ENCODE data around the gene SNN.

The SNN gene

DNA sequence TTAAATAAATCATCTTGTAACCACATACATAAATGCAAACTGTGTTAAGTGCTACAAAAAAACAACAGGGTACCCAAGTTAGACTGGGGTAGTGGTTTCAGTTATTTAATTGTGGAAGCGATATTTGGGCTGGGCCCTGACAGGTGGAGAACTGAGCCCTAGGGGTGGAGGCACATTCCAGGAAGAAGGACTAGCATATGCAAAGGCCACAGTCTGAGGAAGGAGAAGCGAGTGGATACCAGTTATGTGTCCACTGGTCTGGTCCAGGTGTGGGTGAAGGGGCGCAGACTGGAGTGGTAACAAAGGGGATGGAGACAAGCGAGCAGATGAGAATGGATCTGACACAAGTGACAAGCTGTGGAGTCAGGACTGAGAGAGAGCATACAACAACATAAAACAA lies 51.5 kb downstream of the SNN start:
- Histone ChIP-seq H3F3A (ENCODE audit: insufficient read depth, low read length) (no peaks in the 10 kb centered on the region), H3K9me2 (ENCODE audit: low read depth, low read length) (no peaks in the 10 kb centered on the region), H3K4me1 (ENCODE audit: insufficient read depth, low read length, severe bottlenecking) (peaks cover 51% of the 10 kb centered on the region), H3K27me3 (ENCODE audit: insufficient read depth, low read length) (no peaks in the 10 kb centered on the region), H4K20me1 (ENCODE audit: insufficient read depth, low read length) (no peaks in the 10 kb centered on the region), H3K36me3 (ENCODE audit: insufficient read depth, low read length) (peaks cover 60% of the 10 kb centered on the region), H3K4me3 (ENCODE audit: low read depth, low read length, poor library complexity, severe bottlenecking) (no peak overlapping the region), H3K79me2 (ENCODE audit: insufficient read depth, low read length) (no peaks in the 10 kb centered on the region; the same call in 1 of the 2 replicates), H3K4me2 (ENCODE audit: low read length) (no peak overlapping the region), H3K9ac (ENCODE audit: low read length) (no peak overlapping the region), H3K27ac (ENCODE audit: low read depth, low read length, poor library complexity, severe bottlenecking) (no peak overlapping the region), H2AFZ (ENCODE audit: low read length) (no peak overlapping the region), H3K9me3 (ENCODE audit: low read length) (no peaks in the 10 kb centered on the region)
- no peak for TF ChIP-seq EZH2 (IDR thresholded peaks at IDR 0.05; ENCODE audit: borderline replicate concordance, low read length)
- no peak for TF ChIP-seq CTCF (IDR thresholded peaks at IDR 0.05; ENCODE audit: low read length)

GRCh38 chr16:11721781-11722467 lies 53.7 kb downstream of the SNN start:
- no peaks in the 10 kb centered on the region for H3F3A ChIP-seq (ENCODE audit: insufficient read depth, low read length)
- H4K20me1 ChIP-seq (ENCODE audit: insufficient read depth, low read length): no peaks in the 10 kb centered on the region
- H3K4me3 ChIP-seq (ENCODE audit: low read depth, low read length, poor library complexity, severe bottlenecking): no peak overlapping the region
- H2AFZ ChIP-seq (ENCODE audit: low read length): no peak overlapping the region
- peaks cover 76% of the 10 kb centered on the region for H3K36me3 ChIP-seq (ENCODE audit: insufficient read depth, low read length)
- H3K27ac ChIP-seq (ENCODE audit: low read depth, low read length, poor library complexity, severe bottlenecking): peak overlapping the region; percentile 9
- no peaks in the 10 kb centered on the region for H3K9me2 ChIP-seq (ENCODE audit: low read depth, low read length)
- H3K9ac ChIP-seq (ENCODE audit: low read length): no peak overlapping the region
- peaks cover 34% of the 10 kb centered on the region for H3K4me1 ChIP-seq (ENCODE audit: insufficient read depth, low read length, severe bottlenecking)
- H3K79me2 ChIP-seq (ENCODE audit: insufficient read depth, low read length): no peaks in the 10 kb centered on the region
- no peak overlapping the region for H3K4me2 ChIP-seq (ENCODE audit: low read length)
- H3K9me3 ChIP-seq (ENCODE audit: low read length): no peaks in the 10 kb centered on the region
- TF ChIP-seq CTCF (IDR thresholded peaks at IDR 0.05; ENCODE audit: low read length) (no peak), EZH2 (IDR thresholded peaks at IDR 0.05; ENCODE audit: borderline replicate concordance, low read length) (no peak)
- no peaks in the 10 kb centered on the region for H3K27me3 ChIP-seq (ENCODE audit: insufficient read depth, low read length)

DNA sequence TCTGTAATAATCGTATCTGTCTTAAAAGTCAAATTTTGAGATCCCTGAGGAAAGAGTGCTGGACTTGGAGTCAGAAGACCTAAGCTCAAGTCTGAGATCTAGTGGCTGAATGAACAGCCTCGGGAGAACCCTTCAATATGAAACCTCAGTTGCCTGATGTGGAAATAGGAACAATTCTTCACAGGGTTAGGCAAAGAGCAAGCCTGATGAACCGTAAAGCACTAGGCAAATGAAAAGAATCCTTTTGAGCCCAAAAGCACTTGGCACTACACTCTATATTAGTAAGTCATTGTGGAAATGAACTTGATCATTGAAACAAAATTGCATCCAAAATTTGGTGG lies 54.2 kb downstream of the SNN start:
- peak overlapping the region; percentile 9 for H3K27ac ChIP-seq (ENCODE audit: low read depth, low read length, poor library complexity, severe bottlenecking)
- no peaks in the 10 kb centered on the region for H3K9me2 ChIP-seq (ENCODE audit: low read depth, low read length)
- H3K27me3 ChIP-seq (ENCODE audit: insufficient read depth, low read length): no peaks in the 10 kb centered on the region
- H3K36me3 ChIP-seq (ENCODE audit: insufficient read depth, low read length): peaks cover 77% of the 10 kb centered on the region
- no peak overlapping the region for H3K4me3 ChIP-seq (ENCODE audit: low read depth, low read length, poor library complexity, severe bottlenecking)
- TF ChIP-seq EZH2 (IDR thresholded peaks at IDR 0.05; ENCODE audit: borderline replicate concordance, low read length) (no peak), CTCF (IDR thresholded peaks at IDR 0.05; ENCODE audit: low read length) (no peak)
- H3K79me2 ChIP-seq (ENCODE audit: insufficient read depth, low read length): no peaks in the 10 kb centered on the region
- no peak overlapping the region for H3K9ac ChIP-seq (ENCODE audit: low read length)
- H3F3A ChIP-seq (ENCODE audit: insufficient read depth, low read length): no peaks in the 10 kb centered on the region
- no peak overlapping the region for H2AFZ ChIP-seq (ENCODE audit: low read length)
- H3K9me3 ChIP-seq (ENCODE audit: low read length): no peaks in the 10 kb centered on the region
- H3K4me1 ChIP-seq (ENCODE audit: insufficient read depth, low read length, severe bottlenecking): peaks cover 30% of the 10 kb centered on the region
- H4K20me1 ChIP-seq (ENCODE audit: insufficient read depth, low read length): no peaks in the 10 kb centered on the region
- H3K4me2 ChIP-seq (ENCODE audit: low read length): no peak overlapping the region
